ENCODE measurements around the gene KLF1.

DNA sequence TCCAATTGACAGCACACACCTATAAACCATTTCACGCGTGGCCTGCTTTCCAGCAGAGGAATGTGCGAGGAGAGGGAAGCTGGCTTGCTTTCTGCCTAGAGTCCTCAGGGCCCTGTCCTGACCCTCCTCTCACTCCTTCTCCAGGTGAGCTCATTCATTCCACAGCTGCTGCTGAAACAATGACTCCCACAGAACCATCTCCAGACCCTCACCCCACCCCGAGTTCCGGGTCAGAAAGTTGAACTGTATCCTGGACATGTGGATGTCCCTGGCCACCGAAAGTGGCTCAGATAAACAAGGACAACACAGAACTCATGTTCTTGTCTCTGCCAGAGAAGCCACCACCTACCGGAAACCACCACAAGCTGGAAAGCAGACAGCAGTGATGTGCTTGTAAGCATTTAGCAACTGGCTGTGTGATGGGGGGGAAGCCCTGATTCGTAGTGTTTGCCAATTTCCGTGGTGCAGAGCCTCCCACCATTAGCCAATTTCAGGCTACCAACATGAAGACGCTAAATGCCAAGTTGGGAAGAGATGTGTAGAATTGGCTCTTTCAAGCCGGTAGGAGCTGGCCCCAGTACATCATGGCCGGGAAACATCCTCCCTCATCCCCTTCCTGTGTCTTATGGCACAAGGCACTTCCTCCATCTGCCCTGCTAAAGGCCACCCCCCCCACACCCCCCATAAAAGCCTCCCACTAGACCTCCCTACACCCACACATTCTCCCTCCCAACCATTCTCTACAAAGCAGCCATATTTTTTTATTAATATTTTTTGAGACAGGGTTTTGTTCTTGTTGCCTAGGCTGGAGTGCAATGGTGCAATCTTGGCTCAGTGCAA lies 27.1 kb upstream of the KLF1 start:
- no peak for TF ChIP-seq POLR2A (IDR thresholded peaks at IDR 0.05)
- TF ChIP-seq, protein P1, sequence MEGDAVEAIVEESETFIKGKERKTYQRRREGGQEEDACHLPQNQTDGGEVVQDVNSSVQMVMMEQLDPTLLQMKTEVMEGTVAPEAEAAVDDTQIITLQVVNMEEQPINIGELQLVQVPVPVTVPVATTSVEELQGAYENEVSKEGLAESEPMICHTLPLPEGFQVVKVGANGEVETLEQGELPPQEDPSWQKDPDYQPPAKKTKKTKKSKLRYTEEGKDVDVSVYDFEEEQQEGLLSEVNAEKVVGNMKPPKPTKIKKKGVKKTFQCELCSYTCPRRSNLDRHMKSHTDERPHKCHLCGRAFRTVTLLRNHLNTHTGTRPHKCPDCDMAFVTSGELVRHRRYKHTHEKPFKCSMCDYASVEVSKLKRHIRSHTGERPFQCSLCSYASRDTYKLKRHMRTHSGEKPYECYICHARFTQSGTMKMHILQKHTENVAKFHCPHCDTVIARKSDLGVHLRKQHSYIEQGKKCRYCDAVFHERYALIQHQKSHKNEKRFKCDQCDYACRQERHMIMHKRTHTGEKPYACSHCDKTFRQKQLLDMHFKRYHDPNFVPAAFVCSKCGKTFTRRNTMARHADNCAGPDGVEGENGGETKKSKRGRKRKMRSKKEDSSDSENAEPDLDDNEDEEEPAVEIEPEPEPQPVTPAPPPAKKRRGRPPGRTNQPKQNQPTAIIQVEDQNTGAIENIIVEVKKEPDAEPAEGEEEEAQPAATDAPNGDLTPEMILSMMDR (IDR thresholded peaks at IDR 0.05 in 4 of 5, conservative IDR thresholded peaks at IDR 0.05 in 1 of 5) = no peak
